Uterus (tissue), 2 donors: ENCODE data around the gene GMPPA.

ENCODE experiments used
- CTCF ChIP-seq, 4 experiments: fragments of 200-600 bp in 2 of 4; fragments of 450-650 bp in 2 of 4; sonication (generic) in 2 of 4; IDR thresholded peaks; one replicate each; pipeline ENCODE4 v1.5.1; 2016 to 2019; ENCODE audit warnings: antibody characterized with exemption in 4 of 4, mild to moderate bottlenecking in 2 of 4, moderate library complexity in 1 of 4
- POLR2A ChIP-seq, 2 donors: fragments of 450-650 bp; IDR thresholded peaks; one replicate each; pipeline ENCODE4 v1.6.1; 2016; ENCODE audit warnings: antibody characterized with exemption in 2 of 2, mild to moderate bottlenecking in 1 of 2, moderate library complexity in 1 of 2

- no peak for TF ChIP-seq POLR2A (IDR thresholded peaks at IDR 0.05)
- peak; percentile 42 to 65 (median 58) for TF ChIP-seq CTCF (IDR thresholded peaks at IDR 0.05)
Observed at GRCh38 chr2:219495531-219496122, 3.1 kb upstream of the GMPPA start.
